Astrocyte (in vitro differentiated cells and primary cell): ENCODE results near the gene ALDH1A2. TPM values are rescaled to one million over a fixed set of nuclear protein-coding genes. Genes with fewer than 3 reads are reported as not detected.

Source experiments
- DNase-seq: peaks from one replicate; pipeline ENCODE4 v3.0.0-alpha.2; 2010; ENCODE audit warnings: low read depth
- FAIRE-seq: peaks from 2 replicates; lab custom pipeline; 2011; peaks lifted over from hg19 to GRCh38; lab: Jason Lieb, UNC
- H2AFZ ChIP-seq: 2 replicates; pipeline ENCODE4 v1.6.0; 2012; ENCODE audit warnings: low read depth, low read length, inconsistent platforms
- H3K27ac ChIP-seq: 2 replicates; pipeline ENCODE4 v1.5.1; 2011; ENCODE audit warnings: low read depth, low read length, inconsistent platforms
- H3K27me3 ChIP-seq: 2 replicates; pipeline ENCODE4 v1.6.0; 2011; ENCODE audit warnings: low read length, inconsistent platforms; ENCODE audit not compliant: insufficient read depth
- H3K36me3 ChIP-seq: 2 replicates; pipeline ENCODE4 v1.5.1; 2011; ENCODE audit warnings: low read length, inconsistent platforms; ENCODE audit not compliant: insufficient read depth
- H3K4me1 ChIP-seq: 2 replicates; pipeline ENCODE4 v1.5.1; 2011; ENCODE audit warnings: low read length, inconsistent platforms; ENCODE audit not compliant: insufficient read depth
- H3K4me2 ChIP-seq: 2 replicates; pipeline ENCODE4 v1.6.0; 2012; ENCODE audit warnings: low read length, inconsistent platforms
- H3K4me3 ChIP-seq: 2 replicates; pipeline ENCODE4 v1.5.1; 2011; ENCODE audit warnings: low read depth, mild to moderate bottlenecking, low read length, inconsistent platforms; ENCODE audit not compliant: insufficient read depth
- H3K79me2 ChIP-seq: 2 replicates; pipeline ENCODE4 v1.6.0; 2012; ENCODE audit warnings: mild to moderate bottlenecking, low read length, inconsistent platforms; ENCODE audit not compliant: insufficient read depth
- H3K9ac ChIP-seq: 2 replicates; pipeline ENCODE4 v1.6.0; 2012; ENCODE audit warnings: mild to moderate bottlenecking, low read length, inconsistent platforms
- H3K9me3 ChIP-seq: 2 replicates; pipeline ENCODE4 v1.5.1; 2012; ENCODE audit warnings: low read depth, mild to moderate bottlenecking, low read length, inconsistent platforms; ENCODE audit not compliant: insufficient read depth
- H4K20me1 ChIP-seq: 2 replicates; pipeline ENCODE4 v1.6.0; 2012; ENCODE audit warnings: low read length, inconsistent platforms; ENCODE audit not compliant: insufficient read depth
- H3K27ac Mint-ChIP-seq: one replicate; pipeline ENCODE4 v1.8.0; 2021; ENCODE audit warnings: mild to moderate bottlenecking, mixed read lengths; ENCODE audit not compliant: unreplicated experiment
- H3K27me3 Mint-ChIP-seq: one replicate; pipeline ENCODE4 v1.8.0; 2021; ENCODE audit warnings: low read depth, mixed read lengths; ENCODE audit not compliant: unreplicated experiment
- H3K36me3 Mint-ChIP-seq: one replicate; pipeline ENCODE4 v1.8.0; 2021; ENCODE audit warnings: low read depth, mixed read lengths; ENCODE audit not compliant: unreplicated experiment
- H3K4me1 Mint-ChIP-seq: one replicate; pipeline ENCODE4 v1.8.0; 2021; ENCODE audit warnings: low read depth, mixed read lengths; ENCODE audit not compliant: unreplicated experiment
- H3K4me3 Mint-ChIP-seq: one replicate; pipeline ENCODE4 v1.8.0; 2021; ENCODE audit warnings: mild to moderate bottlenecking, moderate library complexity, mixed read lengths; ENCODE audit not compliant: unreplicated experiment
- H3K9me3 Mint-ChIP-seq: one replicate; pipeline ENCODE4 v1.8.0; 2021; ENCODE audit warnings: mild to moderate bottlenecking, mixed read lengths; ENCODE audit not compliant: unreplicated experiment
- CTCF ChIP-seq: IDR thresholded peaks from 2 replicates; pipeline ENCODE4 v1.5.1; 2011; ENCODE audit warnings: low read depth, mild to moderate bottlenecking, inconsistent platforms, low read length, moderate library complexity; ENCODE audit not compliant: insufficient read depth
- EZH2 ChIP-seq: IDR thresholded peaks from 2 replicates; pipeline ENCODE4 v1.6.1; 2012; ENCODE audit warnings: mild to moderate bottlenecking, low read length, inconsistent platforms; ENCODE audit not compliant: insufficient read depth
- total RNA-seq: library from RNA; stranded (reverse); gene quantifications from 2 replicates; pipeline ENCODE4 v1.2.1, GENCODE V29; 2021

ALDH1A2 gene
- total RNA-seq, 1 donor from 2014 or later, result 0.98 TPM

GRCh38 chr15:57919754-57920153 is 145.8 kb downstream of the ALDH1A2 start:
- FAIRE-seq (no peak), DNase-seq (no peak)
- Histone ChIP-seq H4K20me1 (no peaks in the 10 kb centered on the region), H3K9me3 (no peaks in the 10 kb centered on the region), H3K27ac (no peak overlapping the region), H3K36me3 (no peaks in the 10 kb centered on the region), H2AFZ (no peak overlapping the region), H3K9ac (no peak overlapping the region), H3K4me1 (no peaks in the 10 kb centered on the region), H3K27me3 (no peaks in the 10 kb centered on the region), H3K4me3 (no peak overlapping the region), H3K79me2 (no peaks in the 10 kb centered on the region), H3K4me2 (no peak overlapping the region)
- TF ChIP-seq CTCF, result no peak
- TF ChIP-seq EZH2, result no peak
- H3K4me3 Mint-ChIP-seq, result no peak overlapping the region
- H3K9me3 Mint-ChIP-seq, result no peaks in the 10 kb centered on the region
- H3K36me3 Mint-ChIP-seq, result no peaks in the 10 kb centered on the region
- peaks cover 8% of the 10 kb centered on the region for H3K27me3 Mint-ChIP-seq
- H3K4me1 Mint-ChIP-seq, result peaks cover 13% of the 10 kb centered on the region
- H3K27ac Mint-ChIP-seq, result no peak overlapping the region

- Histone ChIP-seq H2AFZ (no peak overlapping the region), H3K27ac (no peak overlapping the region), H3K79me2 (no peaks in the 10 kb centered on the region), H3K4me2 (no peak overlapping the region), H3K9me3 (no peaks in the 10 kb centered on the region), H4K20me1 (no peaks in the 10 kb centered on the region), H3K4me1 (no peaks in the 10 kb centered on the region), H3K36me3 (no peaks in the 10 kb centered on the region), H3K4me3 (no peak overlapping the region), H3K27me3 (no peaks in the 10 kb centered on the region), H3K9ac (no peak overlapping the region)
- Mint-ChIP-seq H3K27ac (no peak overlapping the region), H3K4me1 (peaks cover 9% of the 10 kb centered on the region), H3K9me3 (no peaks in the 10 kb centered on the region), H3K27me3 (peaks cover 6% of the 10 kb centered on the region), H3K4me3 (no peak overlapping the region), H3K36me3 (no peaks in the 10 kb centered on the region)
- TF ChIP-seq CTCF (no peak), EZH2 (no peak)
- FAIRE-seq, result no peak
- no peak for DNase-seq
These were observed 147.5 kb downstream of the ALDH1A2 start for GRCh38 chr15:57917998-57918397.

- H3K27ac Mint-ChIP-seq, result no peak overlapping the region
- TF ChIP-seq CTCF, result no peak
These were observed 148.8 kb downstream of the ALDH1A2 start for GRCh38 chr15:57916695-57917094.

More at GRCh38 chr15:57916695-57917094, 148.8 kb downstream of the ALDH1A2 start:
- DNase-seq, result no peak
- Histone ChIP-seq H4K20me1 (no peaks in the 10 kb centered on the region), H3K9me3 (no peaks in the 10 kb centered on the region), H3K9ac (no peak overlapping the region), H3K36me3 (no peaks in the 10 kb centered on the region), H3K27ac (no peak overlapping the region), H3K79me2 (no peaks in the 10 kb centered on the region), H3K4me1 (no peaks in the 10 kb centered on the region), H3K27me3 (no peaks in the 10 kb centered on the region), H2AFZ (no peak overlapping the region), H3K4me2 (no peak overlapping the region), H3K4me3 (no peak overlapping the region)
- H3K4me3 Mint-ChIP-seq, result no peak overlapping the region
- H3K27me3 Mint-ChIP-seq, result peaks cover 10% of the 10 kb centered on the region
- H3K36me3 Mint-ChIP-seq, result no peaks in the 10 kb centered on the region
- no peaks in the 10 kb centered on the region for H3K9me3 Mint-ChIP-seq
- peaks cover 7% of the 10 kb centered on the region for H3K4me1 Mint-ChIP-seq
- FAIRE-seq, result no peak
